Endothelial cell of umbilical vein (primary cell): ENCODE measurements around the gene ATPAF1.

ENCODE experiments used
- CTCF ChIP-seq, 2 donors: IDR thresholded peaks; 1 replicate in 1 of 2; 2 replicates in 1 of 2; pipeline ENCODE4 v1.5.1; 2011; ENCODE audit warnings: low read length in 2 of 2, mild to moderate bottlenecking in 2 of 2, moderate library complexity in 2 of 2, control low read depth in 1 of 2, inconsistent platforms in 1 of 2, low read depth in 1 of 2; ENCODE audit not compliant: insufficient read depth in 1 of 2; ENCODE audit errors: extremely low read depth in 1 of 2
- EZH2 ChIP-seq: IDR thresholded peaks from 2 replicates; pipeline ENCODE4 v1.6.1; 2012; ENCODE audit warnings: borderline replicate concordance, low read depth, mild to moderate bottlenecking, moderate library complexity, low read length, inconsistent platforms; ENCODE audit not compliant: severe bottlenecking
- FOS ChIP-seq: IDR thresholded peaks from 2 replicates; pipeline ENCODE4 v1.6.1; 2011; ENCODE audit warnings: mild to moderate bottlenecking, low read length, moderate library complexity, borderline replicate concordance; ENCODE audit not compliant: insufficient read depth
- GATA2 ChIP-seq: IDR thresholded peaks from 2 replicates; pipeline ENCODE4 v1.7.0; 2011; ENCODE audit warnings: low read depth, mild to moderate bottlenecking, moderate library complexity, mixed read lengths, low read length; ENCODE audit not compliant: insufficient read length, insufficient read depth
- JUN ChIP-seq: IDR thresholded peaks from 2 replicates; pipeline ENCODE4 v1.6.1; 2011; ENCODE audit warnings: borderline replicate concordance, low read depth; ENCODE audit not compliant: insufficient read length, insufficient read depth
- MAX ChIP-seq: IDR thresholded peaks from 2 replicates; pipeline ENCODE4 v1.6.1; 2011; ENCODE audit not compliant: insufficient read depth, insufficient read length
- MYC ChIP-seq: IDR thresholded peaks from one replicate; pipeline ENCODE4 v1.6.1; 2011; ENCODE audit warnings: mild to moderate bottlenecking, low read depth, low read length
- POLR2A ChIP-seq: IDR thresholded peaks from 2 replicates; pipeline ENCODE4 v1.6.1; 2012; ENCODE audit warnings: low read depth, mild to moderate bottlenecking, control low read depth, low read length
- POLR2AphosphoS5 ChIP-seq: IDR thresholded peaks from 2 replicates; pipeline ENCODE4 v1.6.1; 2012; ENCODE audit warnings: low read depth, mild to moderate bottlenecking, control low read depth, low read length, moderate library complexity; ENCODE audit not compliant: insufficient read depth

GRCh38 chr1:46667782-46668760, at the start of gene ATPAF1:
- TF ChIP-seq MAX (no peak), EZH2 (no peak), POLR2A (peak; percentile 66), JUN (no peak), CTCF (IDR thresholded peaks at IDR 0.05; ENCODE audit: extremely low read depth in 1 of 2, insufficient read depth in 1 of 2, low read depth in 1 of 2, low read length in 2 of 2) (no peak), POLR2AphosphoS5 (peak; percentile 87), FOS (no peak), GATA2 (no peak), MYC (no peak)
